GM18861 (cell line): ENCODE data around the gene ZNF202.
"Not testable (repeated sequence)": the region's sequence is repeated elsewhere in the genome, so short reads cannot be mapped to it uniquely, and the experiment has no call there.

Experiments
- ATAC-seq: cut with Tn5 transposase; IDR thresholded peaks from one replicate; pipeline ENCODE4 v1.9.1; 2021; ENCODE audit not compliant: unreplicated experiment

Gene ZNF202

GRCh38 chr11:123742031-123742723, 717 bp upstream of the ZNF202 start:
- no peak for ATAC-seq

- ATAC-seq = no peak
Measured at GRCh38 chr11:123740787-123741158, 687 bp downstream of the ZNF202 start.

DNA sequence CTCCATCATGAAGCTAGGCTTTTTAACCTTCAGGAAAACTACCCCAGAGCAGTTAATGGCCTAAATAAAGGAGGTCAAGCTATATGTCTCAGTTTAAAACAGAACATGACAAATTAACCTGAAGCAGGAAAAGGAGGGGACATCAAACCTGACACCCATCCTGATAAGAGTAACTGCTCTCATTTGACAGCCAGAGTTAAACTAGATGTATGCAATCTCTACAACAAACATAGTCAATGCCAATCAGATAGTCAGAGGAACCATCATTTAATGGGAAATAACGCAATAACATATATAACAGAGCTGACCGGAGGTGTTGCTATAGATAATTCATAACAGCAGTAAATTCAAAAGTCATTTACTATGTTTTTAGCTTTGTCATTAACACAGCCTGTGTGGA, 3.1 kb downstream of the ZNF202 start:
- ATAC-seq = no peak

DNA sequence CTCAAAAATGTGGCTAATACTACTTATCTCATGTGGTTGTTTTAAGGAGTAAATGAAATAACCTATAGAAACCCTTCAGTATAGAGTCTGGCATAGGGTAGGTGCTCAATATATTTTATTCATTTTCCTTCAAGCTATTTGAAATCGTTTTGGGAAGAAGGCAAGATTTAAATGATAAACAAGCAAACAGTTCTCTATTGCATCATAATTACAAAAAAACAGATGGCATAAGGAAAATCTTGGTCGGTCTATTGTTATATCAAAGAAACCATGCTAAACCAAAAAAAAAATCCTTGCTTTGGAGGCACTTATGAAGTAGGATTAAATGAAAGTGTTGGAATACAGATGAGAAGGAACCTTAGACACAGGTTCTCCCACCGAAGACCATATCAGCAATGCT, 4.7 kb downstream of the ZNF202 start:
- ATAC-seq = no peak

- no peak for ATAC-seq
Measured at GRCh38 chr11:123729602-123730001, 11.9 kb downstream of the ZNF202 start.

DNA sequence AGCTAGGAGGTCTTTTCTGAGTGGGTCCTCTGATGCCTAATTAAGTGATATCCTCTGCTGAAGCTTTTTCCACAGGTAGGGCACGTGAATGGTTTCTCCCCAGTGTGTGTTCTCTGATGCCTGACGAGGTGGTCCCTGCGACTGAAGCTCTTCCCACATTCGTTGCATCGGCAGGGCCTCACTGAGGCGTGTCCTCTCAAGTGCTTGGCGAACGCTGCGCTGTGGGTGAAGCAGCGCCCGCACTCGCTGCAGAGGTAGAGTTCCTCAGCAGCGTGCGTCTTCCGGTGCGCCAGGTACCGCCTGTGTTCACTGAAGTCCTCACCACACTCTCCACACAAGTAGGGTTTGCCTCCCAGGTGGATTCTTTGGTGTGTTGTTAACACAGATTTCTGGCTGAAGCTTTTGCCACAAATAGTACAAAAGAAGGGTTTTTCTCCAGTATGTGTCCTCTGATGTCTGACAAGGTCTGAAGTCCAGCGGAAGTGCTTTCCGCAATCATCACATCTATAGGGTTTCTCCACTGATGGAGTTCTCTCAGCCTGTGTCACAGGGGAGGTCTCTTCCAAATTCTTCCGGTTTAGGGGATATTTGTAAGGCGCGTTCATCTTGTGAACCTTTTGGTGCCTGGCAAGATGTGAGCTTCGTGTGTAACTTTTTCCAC, 15.3 kb downstream of the ZNF202 start:
- no peak for ATAC-seq

DNA sequence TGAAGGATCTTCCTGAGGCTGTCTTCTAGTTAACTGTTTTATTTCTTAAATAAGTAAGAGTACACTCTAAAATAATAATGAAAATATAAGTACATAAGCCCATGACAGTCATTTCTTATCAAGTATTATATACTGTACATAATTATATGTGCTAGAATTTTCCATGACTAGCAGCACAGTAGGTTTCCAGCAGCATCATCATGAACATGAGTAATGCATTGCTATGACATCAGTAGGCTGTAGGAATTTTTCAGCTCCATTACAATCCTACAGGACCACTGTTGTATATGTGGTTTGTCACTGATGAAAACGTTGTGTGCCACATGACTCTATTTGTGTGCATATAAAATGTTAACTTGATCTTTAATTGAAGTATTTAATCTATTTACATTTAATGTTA, 22.0 kb downstream of the ZNF202 start:
- ATAC-seq = no peak

DNA sequence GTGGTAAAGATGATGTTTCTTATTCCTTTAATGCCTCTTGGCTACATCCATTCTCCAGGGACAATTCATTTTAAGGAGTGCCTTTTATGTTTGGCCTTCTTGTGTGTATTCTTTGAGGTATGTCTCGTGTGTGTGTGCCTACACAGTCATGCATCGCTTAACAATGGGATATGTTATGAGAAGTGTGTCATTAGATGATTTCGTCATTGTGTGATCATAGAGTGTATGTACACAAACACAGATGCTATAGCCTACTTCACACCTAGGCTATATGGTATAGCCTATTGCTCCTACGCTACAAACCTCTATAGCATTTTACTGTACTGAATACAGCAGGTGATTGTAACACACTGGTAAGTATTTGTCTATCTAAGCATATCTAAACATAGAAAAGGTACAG, 23.0 kb downstream of the ZNF202 start:
- no peak for ATAC-seq

DNA sequence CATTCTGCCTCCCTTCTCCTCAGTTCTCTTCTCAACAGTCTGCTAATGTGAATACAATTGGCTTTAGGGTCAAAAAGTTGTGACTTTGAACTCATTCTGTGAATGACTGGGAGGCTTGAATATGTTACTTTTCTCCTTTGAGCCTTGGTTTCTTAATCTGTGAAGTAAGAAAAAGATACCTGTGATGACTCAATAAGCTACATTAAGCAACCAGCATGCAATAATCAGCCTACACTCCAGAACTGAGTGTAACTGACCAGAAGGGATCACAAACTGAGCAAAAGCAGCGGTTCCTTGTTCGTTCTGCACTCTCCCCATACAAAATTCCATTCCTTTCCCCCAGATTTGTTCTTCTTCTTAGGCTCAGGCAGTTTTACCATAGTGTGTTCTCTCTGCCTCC, 23.4 kb downstream of the ZNF202 start:
- ATAC-seq = no peak

DNA sequence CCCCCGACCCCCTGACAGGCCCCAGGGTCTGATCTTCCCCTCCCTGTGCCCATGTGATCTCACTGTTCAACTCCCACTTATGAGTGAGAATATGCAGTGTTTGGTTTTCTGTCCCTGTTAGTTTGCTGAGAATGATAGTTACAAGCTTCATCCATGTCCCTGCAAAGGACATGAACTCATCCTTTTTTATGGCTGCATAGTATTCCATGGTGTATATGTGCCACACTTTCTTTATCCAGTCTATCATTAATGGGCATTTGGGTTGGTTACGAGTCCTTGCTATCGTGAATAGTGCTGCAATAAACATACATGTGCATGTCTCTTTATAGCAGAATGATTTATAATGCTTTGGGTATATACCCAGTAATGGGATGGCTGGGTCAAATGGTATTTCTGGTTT, 28.8 kb downstream of the ZNF202 start:
- not testable (repeated sequence) for ATAC-seq

- peak; percentile 48 for ATAC-seq
Measured at GRCh38 chr11:123707606-123708205, 33.8 kb downstream of the ZNF202 start.

DNA sequence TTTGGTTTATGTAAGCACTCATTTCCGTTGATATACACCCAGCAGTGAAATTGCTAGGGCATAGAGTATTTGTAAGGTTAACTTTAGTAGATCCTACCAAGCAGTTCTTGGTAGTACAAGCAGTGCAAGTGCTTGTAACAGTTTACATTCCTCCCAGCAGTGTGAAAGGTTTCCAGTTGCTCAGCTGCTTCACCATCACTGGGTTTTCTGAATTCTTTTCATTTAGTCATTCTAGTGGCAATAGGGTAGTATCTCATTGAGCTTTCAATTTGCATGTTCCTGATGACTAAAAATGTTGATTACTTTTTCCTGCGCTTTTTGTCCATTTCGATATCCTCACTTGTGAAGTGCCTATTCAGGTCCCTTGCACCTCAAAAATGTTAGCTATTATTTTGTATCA, 34.3 kb downstream of the ZNF202 start:
- no peak for ATAC-seq

- ATAC-seq = no peak
Measured at GRCh38 chr11:123704341-123704740, 37.1 kb downstream of the ZNF202 start.

GRCh38 chr11:123702696-123703095, 38.8 kb downstream of the ZNF202 start:
- ATAC-seq = no peak

DNA sequence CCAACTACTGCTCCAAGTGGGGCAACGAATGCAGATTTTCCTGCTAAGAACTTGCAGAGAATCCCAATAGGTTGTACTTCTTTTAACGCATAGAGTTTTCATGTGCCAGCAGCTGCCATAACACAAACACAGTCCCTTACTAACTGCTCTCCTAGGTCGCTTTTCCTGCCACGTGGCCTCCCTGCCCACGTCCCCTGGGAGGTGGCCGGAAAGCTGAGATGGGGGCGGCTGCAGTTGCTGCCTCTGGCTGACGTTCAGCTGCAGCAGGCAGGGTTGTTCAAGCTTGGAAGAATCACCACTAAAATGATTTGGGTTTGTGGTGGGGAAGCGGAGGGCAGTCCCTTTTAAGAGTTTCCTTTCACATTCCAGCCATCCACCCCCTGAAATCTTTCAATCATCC, 39.3 kb downstream of the ZNF202 start:
- ATAC-seq = no peak

- ATAC-seq = no peak
Measured at GRCh38 chr11:123700772-123701171, 40.7 kb downstream of the ZNF202 start.

- no peak for ATAC-seq
Measured at GRCh38 chr11:123698546-123699127, 42.8 kb downstream of the ZNF202 start.

DNA sequence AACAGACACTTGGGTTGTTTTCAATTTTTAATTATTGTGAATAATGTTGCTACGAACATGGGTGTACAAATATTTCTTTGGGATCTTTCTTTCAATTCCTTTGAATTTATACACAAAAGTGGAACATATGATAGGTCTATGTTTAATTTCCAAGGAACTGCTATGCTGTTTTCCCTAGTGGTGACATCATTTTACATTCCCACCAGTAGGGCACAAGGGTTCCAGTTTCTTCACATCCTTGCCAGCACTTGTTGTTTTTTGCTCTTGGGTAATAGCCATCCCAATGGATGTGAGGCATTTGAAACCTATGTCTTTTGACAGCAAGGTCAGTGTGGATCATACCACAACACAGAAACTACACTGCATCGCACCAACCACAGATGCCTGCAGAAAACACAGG, 45.3 kb downstream of the ZNF202 start:
- ATAC-seq = no peak

DNA sequence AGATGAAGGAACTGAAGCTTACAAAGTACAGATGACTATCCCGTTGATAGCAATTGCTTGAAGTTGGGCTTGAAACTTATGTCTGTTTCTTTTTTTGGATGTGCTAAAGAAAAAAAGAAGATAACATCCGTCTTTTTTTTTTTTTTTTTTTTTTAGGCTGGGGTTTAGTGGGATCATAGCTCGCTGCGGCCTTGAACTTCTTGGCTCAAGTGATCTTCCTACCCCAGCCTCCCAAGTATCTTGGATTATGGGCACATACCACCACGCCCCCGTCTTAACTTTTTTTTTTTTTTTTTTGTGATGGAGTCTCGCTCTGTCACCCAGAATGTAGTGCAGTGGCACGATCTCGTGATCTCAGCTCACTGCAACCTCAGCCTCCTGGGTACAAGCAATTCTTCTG, 46.2 kb downstream of the ZNF202 start:
- no peak for ATAC-seq

DNA sequence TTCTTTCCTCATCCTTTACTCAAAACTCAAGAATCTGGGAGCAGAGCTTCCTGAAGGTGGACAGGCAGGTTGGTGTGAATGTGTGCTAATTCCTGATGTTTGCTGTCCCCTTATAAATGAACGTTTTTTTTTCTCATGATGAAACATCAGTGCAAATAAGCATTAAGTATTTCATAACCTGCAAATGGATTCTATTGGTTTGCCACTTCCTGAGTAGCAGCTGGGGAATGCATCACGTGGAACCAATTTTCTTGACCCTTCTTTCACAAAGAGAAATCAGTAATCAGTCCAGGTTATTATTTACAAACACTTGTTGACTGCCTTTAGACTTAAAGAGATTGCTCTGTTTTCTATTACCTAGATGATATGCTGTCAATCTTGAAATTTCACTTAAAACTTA, 46.9 kb downstream of the ZNF202 start:
- no peak for ATAC-seq

DNA sequence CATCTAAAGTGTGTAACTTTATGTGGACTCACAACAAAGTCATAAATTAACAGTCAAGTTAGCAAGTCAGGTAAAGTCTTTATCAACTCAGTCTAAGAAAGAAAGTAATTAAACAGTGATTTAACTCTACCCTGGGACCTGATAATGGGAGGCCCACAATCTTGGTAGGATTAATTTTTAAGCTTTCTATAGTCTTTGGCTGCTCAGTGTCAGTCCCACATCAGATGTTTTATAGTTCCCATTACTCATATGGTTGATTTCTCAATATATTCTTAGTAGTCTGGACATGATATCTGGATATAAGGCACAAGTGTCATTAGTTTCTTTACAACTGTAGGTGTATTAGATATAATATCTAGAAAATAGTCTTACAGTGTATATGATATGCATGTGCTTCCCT, 48.5 kb downstream of the ZNF202 start:
- ATAC-seq = no peak

GRCh38 chr11:123690485-123690884, 51.0 kb downstream of the ZNF202 start:
- no peak for ATAC-seq
